Uterus (tissue), 4 donors: ENCODE measurements around the gene SDC3. TPM values are rescaled to one million over a fixed set of nuclear protein-coding genes. Genes with fewer than 3 reads are reported as not detected.
A peak's percentile ranks its signal among the peaks of the same experiment; 100 is the strongest.

Source experiments
- DNase-seq, 2 donors: peaks; one replicate each; pipeline ENCODE4 v3.0.0-alpha.2; 2019 to 2020
- H3K27ac ChIP-seq, 2 donors: fragments of 200-600 bp; sonication (generic); 1 replicate in 1 of 2; 2 replicates in 1 of 2; pipeline ENCODE4 v1.5.1; 2016 to 2018
- H3K27me3 ChIP-seq, 2 donors: fragments of 200-600 bp; sonication (generic); one replicate each; pipeline ENCODE4 v1.5.1; 2018 to 2019; ENCODE audit warnings: control low read depth in 1 of 2
- H3K36me3 ChIP-seq, 2 donors: fragments of 200-600 bp; sonication (generic); one replicate each; pipeline ENCODE4 v1.5.1; 2019; ENCODE audit warnings: control low read depth in 1 of 2
- H3K4me1 ChIP-seq, 2 donors: fragments of 200-600 bp; sonication (generic); one replicate each; pipeline ENCODE4 v1.5.1; 2018 to 2019; ENCODE audit warnings: control low read depth in 1 of 2
- H3K4me3 ChIP-seq, 2 donors: fragments of 200-600 bp; sonication (generic); 1 replicate in 1 of 2; 2 replicates in 1 of 2; pipeline ENCODE4 v1.5.1; 2018 to 2019; ENCODE audit warnings: mild to moderate bottlenecking in 1 of 2
- H3K9me3 ChIP-seq, 2 donors: fragments of 200-600 bp; sonication (generic); one replicate each; pipeline ENCODE4 v1.5.1; 2019; ENCODE audit warnings: control low read depth in 1 of 2
- CTCF ChIP-seq, 4 experiments: fragments of 200-600 bp in 2 of 4; fragments of 450-650 bp in 2 of 4; sonication (generic) in 2 of 4; IDR thresholded peaks; one replicate each; pipeline ENCODE4 v1.5.1; 2016 to 2019; ENCODE audit warnings: antibody characterized with exemption in 4 of 4, mild to moderate bottlenecking in 2 of 4, moderate library complexity in 1 of 4
- POLR2A ChIP-seq, 2 donors: fragments of 450-650 bp; IDR thresholded peaks; one replicate each; pipeline ENCODE4 v1.6.1; 2016; ENCODE audit warnings: antibody characterized with exemption in 2 of 2, mild to moderate bottlenecking in 1 of 2, moderate library complexity in 1 of 2
- intact Hi-C: fragments of 100-400 bp; cut with DNase I; formaldehyde crosslinking; loops from one replicate; pipeline ENCODE4 v1.15.1; 2023; ENCODE audit warnings: low total_unique reads
- total RNA-seq, 4 donors: library from RNA; depleted of rRNA in 3 of 4; stranded (reverse); fragments of >200 nt in 3 of 4; gene quantifications; one replicate each; pipeline versions ENCODE4 v1.1.0 to v1.2.4, GENCODE V29; 2014 to 2023
- donor health status: DM: yes; HTN: yes; CAD: no.

The SDC3 gene
- total RNA-seq, 4 donors from 2014 or later, result 12.4 to 38.3 (median 30.5) TPM

- Histone ChIP-seq H3K4me3 (no peak overlapping the region), H3K27ac (no peak overlapping the region), H3K36me3 (no peaks in the 10 kb centered on the region), H3K9me3 (no peaks in the 10 kb centered on the region), H3K27me3 (no peaks in the 10 kb centered on the region), H3K4me1 (no peaks in the 10 kb centered on the region)
- intact Hi-C loops, result no loop called here
- TF ChIP-seq CTCF (IDR thresholded peaks at IDR 0.05) (no peak), POLR2A (IDR thresholded peaks at IDR 0.05) (no peak)
- DNase-seq, result peak in 1 of 2 donors; percentile 10
Observed at GRCh38 chr1:30912224-30912623, 3.7 kb upstream of the SDC3 start.

GRCh38 chr1:30911059-30911954 is 2.7 kb upstream of the SDC3 start:
- H3K4me3 ChIP-seq, result no peak overlapping the region
- H3K4me1 ChIP-seq, result no peaks in the 10 kb centered on the region
- intact Hi-C loops, result loop anchor here (2.0 kb wide), 1 partner anchor 111 kb away; no protein-coding TSS in a partner anchor
- H3K36me3 ChIP-seq, result no peaks in the 10 kb centered on the region
- no peak overlapping the region for H3K27ac ChIP-seq
- no peaks in the 10 kb centered on the region for H3K27me3 ChIP-seq
- no peaks in the 10 kb centered on the region for H3K9me3 ChIP-seq
- TF ChIP-seq CTCF (IDR thresholded peaks at IDR 0.05) (peak; percentile 88 to 98 (median 91)), POLR2A (IDR thresholded peaks at IDR 0.05) (no peak)
- DNase-seq, result peak; percentile 87 to 92

- Histone ChIP-seq H3K36me3 (no peaks in the 10 kb centered on the region), H3K27me3 (no peaks in the 10 kb centered on the region), H3K9me3 (no peaks in the 10 kb centered on the region), H3K4me1 (no peaks in the 10 kb centered on the region), H3K4me3 (no peak overlapping the region), H3K27ac (peak overlapping the region in 1 of 2 donors; percentile 58)
- peak in 1 of 2 donors; percentile 18 for DNase-seq
- intact Hi-C loops, result loop anchor here (2.0 kb wide), 1 partner anchor 109 kb away; no protein-coding TSS in a partner anchor
- TF ChIP-seq POLR2A (IDR thresholded peaks at IDR 0.05), result no peak
- TF ChIP-seq CTCF (IDR thresholded peaks at IDR 0.05), result no peak
Observed at GRCh38 chr1:30909365-30910068, 959 bp upstream of the SDC3 start.

GRCh38 chr1:30908316-30908695 is 252 bp downstream of the SDC3 start:
- no peak for DNase-seq

More at GRCh38 chr1:30908316-30908695, 252 bp downstream of the SDC3 start:
- intact Hi-C loops, result no loop called here
- peak overlapping the region; percentile 50 to 65 for H3K4me3 ChIP-seq
- H3K27ac ChIP-seq, result peak overlapping the region; percentile 72 to 75
- no peaks in the 10 kb centered on the region for H3K27me3 ChIP-seq
- no peaks in the 10 kb centered on the region for H3K36me3 ChIP-seq
- peaks cover 0 to 5% of the 10 kb centered on the region in 2 donors for H3K4me1 ChIP-seq
- TF ChIP-seq POLR2A (IDR thresholded peaks at IDR 0.05) (no peak), CTCF (IDR thresholded peaks at IDR 0.05) (no peak)
- H3K9me3 ChIP-seq, result no peaks in the 10 kb centered on the region
